K562 (cell line): ENCODE measurements around the gene TRIOBP. TPM values are rescaled to one million over a fixed set of nuclear protein-coding genes. Genes with fewer than 3 reads are reported as not detected.
A peak's percentile ranks its signal among the peaks of the same experiment; 100 is the strongest.

Experiments used
- ATF7 ChIP-seq: fragments of 450-650 bp; IDR thresholded peaks from 2 replicates; pipeline ENCODE4 v1.7.1; 2014; ENCODE audit warnings: mild to moderate bottlenecking, moderate library complexity
- BDP1 ChIP-seq: IDR thresholded peaks from 3 replicates; pipeline ENCODE4 v1.6.1; 2011; ENCODE audit not compliant: insufficient read length, insufficient read depth
- CBFA2T3 ChIP-seq: fragments of 450-650 bp; IDR thresholded peaks from 2 replicates; pipeline ENCODE4 v1.6.1; 2017
- CREB1 ChIP-seq, 2 experiments: sonication (generic) in 1 of 2; formaldehyde crosslinking in 1 of 2; IDR thresholded peaks; 2 replicates each; pipeline versions ENCODE4 v1.6.1 to v1.8.0; 2012 to 2022; ENCODE audit warnings: inconsistent platforms in 1 of 2, mild to moderate bottlenecking in 1 of 2, missing genetic modification reagents in 1 of 2, moderate library complexity in 1 of 2
- FOSL1 ChIP-seq: fragments of 200-800 bp; sonication (Bioruptor generic); conservative IDR thresholded peaks from 2 replicates; pipeline ENCODE4 v1.6.1; 2016; ENCODE audit warnings: missing genetic modification characterization, missing compliant biosample characterization
- HDAC8 ChIP-seq: fragments of 450-650 bp; IDR thresholded peaks from 2 replicates; pipeline ENCODE4 v1.6.1; 2016; ENCODE audit warnings: mild to moderate bottlenecking, missing genetic modification characterization, moderate library complexity, missing compliant biosample characterization
- HLTF ChIP-seq: fragments of 450-650 bp; IDR thresholded peaks from 2 replicates; pipeline ENCODE4 v1.6.1; 2016
- HNRNPH1 ChIP-seq: fragments of 200-400 bp; formaldehyde crosslinking; optimal IDR thresholded peaks from 2 replicates; pipeline ENCODE3; 2017; ENCODE audit warnings: low read depth, mild to moderate bottlenecking, low read length, moderate library complexity
- HNRNPLL ChIP-seq: fragments of 200-400 bp; formaldehyde crosslinking; IDR thresholded peaks from 2 replicates; pipeline ENCODE4 v1.6.1; 2017; ENCODE audit warnings: low read length, low read depth, mild to moderate bottlenecking; ENCODE audit not compliant: poor library complexity, severe bottlenecking
- NFE2 ChIP-seq: IDR thresholded peaks from 2 replicates; pipeline ENCODE4 v1.6.1; 2014; ENCODE audit warnings: antibody characterized with exemption, low read depth
- NR4A1 ChIP-seq, 2 experiments: fragments of 250-450 bp in 1 of 2; fragments of 450-650 bp in 1 of 2; sonication (Bioruptor Pico) in 1 of 2; IDR thresholded peaks; 2 replicates each; pipeline versions ENCODE4 v1.4.0 to v1.6.1; 2016 to 2020; ENCODE audit warnings: mild to moderate bottlenecking in 2 of 2, missing compliant biosample characterization in 1 of 2, missing genetic modification characterization in 1 of 2, moderate library complexity in 1 of 2
- PML ChIP-seq: IDR thresholded peaks from 2 replicates; pipeline ENCODE4 v1.6.1; 2012; ENCODE audit warnings: low read length, inconsistent platforms
- RB1 ChIP-seq: fragments of 450-650 bp; IDR thresholded peaks from 2 replicates; pipeline ENCODE4 v1.6.1; 2017; ENCODE audit warnings: low read depth, mild to moderate bottlenecking
- RBFOX2 ChIP-seq: fragments of 200-400 bp; formaldehyde crosslinking; IDR thresholded peaks from 2 replicates; pipeline ENCODE4 v1.6.1; 2017; ENCODE audit warnings: low read depth, mild to moderate bottlenecking, low read length, moderate library complexity
- RFX1 ChIP-seq: fragments of 450-650 bp; IDR thresholded peaks from 2 replicates; pipeline ENCODE4 v1.6.1; 2016; ENCODE audit warnings: mild to moderate bottlenecking, moderate library complexity
- RUNX1 ChIP-seq: sonication (generic); IDR thresholded peaks from 2 replicates; pipeline ENCODE4 v1.6.1; 2016; ENCODE audit warnings: antibody characterized with exemption, low read depth
- SMC3 ChIP-seq: conservative IDR thresholded peaks from 2 replicates; pipeline ENCODE4 v1.6.1; 2011; ENCODE audit warnings: low read depth, low read length, improper control_type of control experiment; ENCODE audit not compliant: insufficient read depth
- TAF1 ChIP-seq: IDR thresholded peaks from 2 replicates; pipeline ENCODE4 v1.6.1; 2011; ENCODE audit warnings: mild to moderate bottlenecking, low read length, moderate library complexity; ENCODE audit not compliant: insufficient read depth, control insufficient read depth, severe bottlenecking; ENCODE audit errors: extremely low read depth
- TARDBP ChIP-seq: fragments of 450-650 bp; IDR thresholded peaks from 2 replicates; pipeline ENCODE4 v1.6.1; 2016
- U2AF2 ChIP-seq: fragments of 200-400 bp; formaldehyde crosslinking; optimal IDR thresholded peaks from 2 replicates; pipeline ENCODE3; 2017; ENCODE audit warnings: low read depth, mild to moderate bottlenecking, low read length
- XRCC3 ChIP-seq: fragments of 450-650 bp; IDR thresholded peaks from 2 replicates; pipeline ENCODE4 v1.6.1; 2017; ENCODE audit warnings: mild to moderate bottlenecking, moderate library complexity
- ZNF133 ChIP-seq: fragments of 250-450 bp; sonication (Bioruptor Pico); IDR thresholded peaks from 2 replicates; pipeline ENCODE4 v1.4.0; 2020; ENCODE audit warnings: mild to moderate bottlenecking
- ZNF41 ChIP-seq: fragments of 250-450 bp; sonication (Bioruptor Pico); conservative IDR thresholded peaks from 2 replicates; pipeline ENCODE4 v1.4.0; 2020; ENCODE audit warnings: mild to moderate bottlenecking
- ZNF444 ChIP-seq: fragments of 250-450 bp; sonication (Bioruptor Pico); IDR thresholded peaks from 2 replicates; pipeline ENCODE4 v1.4.0; 2020; ENCODE audit warnings: mild to moderate bottlenecking, moderate library complexity
- ZSCAN32 ChIP-seq: fragments of 450-650 bp; formaldehyde crosslinking; IDR thresholded peaks from 2 replicates; pipeline ENCODE4 v1.4.0; 2020; ENCODE audit warnings: mild to moderate bottlenecking, moderate library complexity
- polyA plus RNA-seq, 8 experiments: library from polyadenylated mRNA; depleted of rRNA in 4 of 8; stranded (reverse) in 5 of 8; unstranded in 3 of 8; fragments of >200 nt; fragmentation: Nextera tagmentation in 2 of 8; fragmentation: Illumina TruSeq in 1 of 8; extraction: Ambion mirVana in 2 of 8; extraction: Trizol in 1 of 8; gene quantifications; 2 replicates each; pipeline versions ENCODE4 v1.2.1 to v1.2.3, GENCODE V29; 2011 to 2014; ENCODE audit warnings: inconsistent platforms in 1 of 8, missing spikeins in 1 of 8
- total RNA-seq, 7 experiments: library from RNA; depleted of rRNA in 6 of 7; stranded (reverse); fragments of >200 nt in 6 of 7; fragmentation: Illumina TruSeq in 2 of 7; extraction: Trizol in 2 of 7; gene quantifications; 2 replicates each; pipeline versions ENCODE4 v1.2.1 to v1.2.3, GENCODE V29; 2011 to 2021; ENCODE audit warnings: low replicate concordance in 1 of 7
- TF ChIP-seq, protein P1 (sequence below): fragments of 450-650 bp; IDR thresholded peaks from 2 replicates; pipeline ENCODE4 v1.7.1; 2018; ENCODE audit warnings: mild to moderate bottlenecking, low read depth; ENCODE audit not compliant: partially characterized antibody
- TF ChIP-seq, protein P2 (sequence below): sonication (generic); formaldehyde crosslinking; IDR thresholded peaks from 2 replicates; pipeline ENCODE4 v1.8.1; 2023; ENCODE audit warnings: mild to moderate bottlenecking, missing genetic modification reagents

Gene TRIOBP
- total and polyA plus RNA-seq, 9 of the 15 experiments (the other 6 are each of a cell fraction or from before 2014, with no cell fraction given): 0.24 to 13.8 (median 5.5) TPM

DNA sequence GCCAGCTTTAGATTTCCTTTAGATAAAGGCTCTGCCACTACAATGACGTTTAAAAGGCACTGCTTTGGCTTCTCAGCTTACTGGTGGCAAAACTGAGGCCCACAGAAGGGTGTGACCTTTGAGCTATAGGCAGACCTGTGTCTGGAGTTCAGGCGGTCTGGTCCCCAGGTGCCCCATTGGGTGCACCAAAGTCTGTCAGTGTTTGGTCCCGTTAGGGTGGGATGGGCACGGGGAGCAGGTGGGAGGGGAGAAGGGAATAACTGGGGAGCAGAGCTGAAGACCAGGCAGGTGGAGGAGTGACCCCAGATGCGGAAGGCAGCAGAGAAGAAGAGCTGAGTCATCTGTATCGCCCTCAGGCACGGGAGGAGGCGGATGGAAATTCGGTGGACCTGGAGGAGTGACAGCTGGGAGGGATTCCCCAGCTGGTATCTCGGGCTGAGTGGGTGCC lies 65.6 kb downstream of the TRIOBP start (continued):
- no peak for TF ChIP-seq HLTF
- TF ChIP-seq ZSCAN32 (CRISPR knock-in tag): no peak
- TF ChIP-seq HDAC8 (tag): no peak; the same call in 1 of the 2 replicates
- no peak for TF ChIP-seq ZNF444
- no peak for TF ChIP-seq PML
- no peak for TF ChIP-seq RBFOX2
- peak; percentile 95 for TF ChIP-seq NFE2
- TF ChIP-seq, protein P1, sequence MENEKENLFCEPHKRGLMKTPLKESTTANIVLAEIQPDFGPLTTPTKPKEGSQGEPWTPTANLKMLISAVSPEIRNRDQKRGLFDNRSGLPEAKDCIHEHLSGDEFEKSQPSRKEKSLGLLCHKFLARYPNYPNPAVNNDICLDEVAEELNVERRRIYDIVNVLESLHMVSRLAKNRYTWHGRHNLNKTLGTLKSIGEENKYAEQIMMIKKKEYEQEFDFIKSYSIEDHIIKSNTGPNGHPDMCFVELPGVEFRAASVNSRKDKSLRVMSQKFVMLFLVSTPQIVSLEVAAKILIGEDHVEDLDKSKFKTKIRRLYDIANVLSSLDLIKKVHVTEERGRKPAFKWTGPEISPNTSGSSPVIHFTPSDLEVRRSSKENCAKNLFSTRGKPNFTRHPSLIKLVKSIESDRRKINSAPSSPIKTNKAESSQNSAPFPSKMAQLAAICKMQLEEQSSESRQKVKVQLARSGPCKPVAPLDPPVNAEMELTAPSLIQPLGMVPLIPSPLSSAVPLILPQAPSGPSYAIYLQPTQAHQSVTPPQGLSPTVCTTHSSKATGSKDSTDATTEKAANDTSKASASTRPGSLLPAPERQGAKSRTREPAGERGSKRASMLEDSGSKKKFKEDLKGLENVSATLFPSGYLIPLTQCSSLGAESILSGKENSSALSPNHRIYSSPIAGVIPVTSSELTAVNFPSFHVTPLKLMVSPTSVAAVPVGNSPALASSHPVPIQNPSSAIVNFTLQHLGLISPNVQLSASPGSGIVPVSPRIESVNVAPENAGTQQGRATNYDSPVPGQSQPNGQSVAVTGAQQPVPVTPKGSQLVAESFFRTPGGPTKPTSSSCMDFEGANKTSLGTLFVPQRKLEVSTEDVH: no peak
- TF ChIP-seq, protein P2, sequence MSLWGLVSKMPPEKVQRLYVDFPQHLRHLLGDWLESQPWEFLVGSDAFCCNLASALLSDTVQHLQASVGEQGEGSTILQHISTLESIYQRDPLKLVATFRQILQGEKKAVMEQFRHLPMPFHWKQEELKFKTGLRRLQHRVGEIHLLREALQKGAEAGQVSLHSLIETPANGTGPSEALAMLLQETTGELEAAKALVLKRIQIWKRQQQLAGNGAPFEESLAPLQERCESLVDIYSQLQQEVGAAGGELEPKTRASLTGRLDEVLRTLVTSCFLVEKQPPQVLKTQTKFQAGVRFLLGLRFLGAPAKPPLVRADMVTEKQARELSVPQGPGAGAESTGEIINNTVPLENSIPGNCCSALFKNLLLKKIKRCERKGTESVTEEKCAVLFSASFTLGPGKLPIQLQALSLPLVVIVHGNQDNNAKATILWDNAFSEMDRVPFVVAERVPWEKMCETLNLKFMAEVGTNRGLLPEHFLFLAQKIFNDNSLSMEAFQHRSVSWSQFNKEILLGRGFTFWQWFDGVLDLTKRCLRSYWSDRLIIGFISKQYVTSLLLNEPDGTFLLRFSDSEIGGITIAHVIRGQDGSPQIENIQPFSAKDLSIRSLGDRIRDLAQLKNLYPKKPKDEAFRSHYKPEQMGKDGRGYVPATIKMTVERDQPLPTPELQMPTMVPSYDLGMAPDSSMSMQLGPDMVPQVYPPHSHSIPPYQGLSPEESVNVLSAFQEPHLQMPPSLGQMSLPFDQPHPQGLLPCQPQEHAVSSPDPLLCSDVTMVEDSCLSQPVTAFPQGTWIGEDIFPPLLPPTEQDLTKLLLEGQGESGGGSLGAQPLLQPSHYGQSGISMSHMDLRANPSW (CRISPR knock-in tag): no peak
- peak; percentile 52; the same call in 1 of the 2 replicates for TF ChIP-seq FOSL1 (tag)
- no peak for TF ChIP-seq XRCC3
- no peak for TF ChIP-seq HNRNPH1
- TF ChIP-seq CBFA2T3: peak; percentile 61
- TF ChIP-seq TAF1: no peak
- no peak for TF ChIP-seq TARDBP
- no peak for TF ChIP-seq RUNX1
- TF ChIP-seq U2AF2: no peak
- no peak for TF ChIP-seq RFX1
- no peak for TF ChIP-seq NR4A1 (CRISPR knock-in tag; IDR thresholded peaks at IDR 0.05)
- TF ChIP-seq NR4A1 (tag; IDR thresholded peaks at IDR 0.05): no peak
- no peak for TF ChIP-seq HNRNPLL
- TF ChIP-seq ATF7: 0 out of 2 replicates have a peak, but pooled peaks have one; percentile 25
- TF ChIP-seq CREB1 (IDR thresholded peaks at IDR 0.05): no peak
- TF ChIP-seq CREB1 (CRISPR knock-in tag; IDR thresholded peaks at IDR 0.05): no peak
- no peak for TF ChIP-seq BDP1
- TF ChIP-seq ZNF41: no peak
- TF ChIP-seq ZNF133: no peak
- TF ChIP-seq RB1: no peak
- TF ChIP-seq SMC3: no peak
